ENCODE measurements around the gene GFPT1.

Gene GFPT1

DNA sequence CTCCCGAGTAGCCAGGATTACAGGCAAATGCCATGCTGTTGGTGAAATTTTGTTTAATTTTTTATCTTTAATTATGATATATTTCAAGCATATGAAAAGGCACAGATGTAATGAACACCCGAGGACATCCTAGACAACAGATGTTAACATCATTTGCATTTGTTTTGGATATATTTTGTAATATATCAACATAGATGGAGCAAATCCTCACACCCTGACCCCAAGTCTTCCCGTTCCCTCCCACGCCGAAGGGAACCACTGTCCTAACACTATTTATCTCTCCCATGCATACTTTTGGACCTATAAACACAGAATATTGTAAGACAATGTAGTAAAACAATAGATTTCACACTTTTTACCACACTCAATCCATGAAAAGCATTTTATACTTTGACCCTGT, 99.5 kb downstream of the GFPT1 start:
- no peak for DNase-seq

DNA sequence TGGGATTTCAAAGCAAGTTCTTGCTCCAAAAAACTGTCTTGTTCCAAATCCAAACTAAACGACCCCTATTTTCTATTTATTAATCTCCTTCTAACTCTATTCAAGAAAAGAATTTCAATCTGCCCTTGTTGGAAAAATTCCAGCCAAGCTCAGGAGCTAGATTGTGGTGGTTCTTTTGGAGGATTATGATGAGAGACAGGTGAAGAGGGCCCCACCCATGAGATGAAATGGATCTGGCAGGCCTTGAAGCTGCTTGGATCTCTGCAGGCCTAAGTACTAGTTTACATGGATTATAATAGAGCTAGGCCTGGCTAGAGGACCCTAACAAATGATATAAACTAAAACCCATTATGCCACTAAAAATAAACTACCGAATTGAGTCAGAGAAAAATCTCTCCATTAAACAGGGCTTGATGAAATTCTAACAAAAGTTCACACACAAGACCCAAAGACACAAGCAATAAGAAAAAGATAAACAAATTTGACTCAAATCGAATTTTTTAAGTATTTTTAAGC, 101.6 kb downstream of the GFPT1 start:
- no peak for DNase-seq

DNA sequence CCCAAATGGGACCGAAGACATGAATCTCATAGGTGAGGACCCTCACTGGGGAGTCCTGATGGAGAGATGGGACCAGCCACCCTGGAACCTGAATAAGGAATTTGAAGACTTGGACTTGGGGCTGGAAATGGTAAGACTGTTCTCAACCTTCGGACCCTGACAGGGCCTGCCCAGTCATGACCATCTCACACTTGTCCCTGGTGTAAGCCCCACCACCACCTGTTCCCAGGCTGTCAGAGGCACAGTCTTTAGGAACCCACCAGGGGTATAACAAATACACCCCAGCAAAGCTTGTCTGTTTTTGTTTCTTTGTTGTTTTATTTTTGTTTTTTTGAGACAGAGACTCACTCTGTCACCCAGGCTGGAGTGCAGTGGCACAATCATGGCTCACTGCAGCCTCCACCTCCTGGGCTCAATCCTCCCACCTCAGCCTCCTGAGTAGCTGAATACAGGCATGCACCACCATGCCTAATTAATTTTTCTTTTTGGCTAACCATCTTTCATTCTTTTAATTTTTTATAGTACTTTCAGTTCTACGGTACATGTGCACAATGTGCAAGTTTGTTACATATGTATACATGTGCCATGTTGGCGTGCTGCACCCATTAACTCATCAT, 106.1 kb downstream of the GFPT1 start:
- DNase-seq = no peak

DNA sequence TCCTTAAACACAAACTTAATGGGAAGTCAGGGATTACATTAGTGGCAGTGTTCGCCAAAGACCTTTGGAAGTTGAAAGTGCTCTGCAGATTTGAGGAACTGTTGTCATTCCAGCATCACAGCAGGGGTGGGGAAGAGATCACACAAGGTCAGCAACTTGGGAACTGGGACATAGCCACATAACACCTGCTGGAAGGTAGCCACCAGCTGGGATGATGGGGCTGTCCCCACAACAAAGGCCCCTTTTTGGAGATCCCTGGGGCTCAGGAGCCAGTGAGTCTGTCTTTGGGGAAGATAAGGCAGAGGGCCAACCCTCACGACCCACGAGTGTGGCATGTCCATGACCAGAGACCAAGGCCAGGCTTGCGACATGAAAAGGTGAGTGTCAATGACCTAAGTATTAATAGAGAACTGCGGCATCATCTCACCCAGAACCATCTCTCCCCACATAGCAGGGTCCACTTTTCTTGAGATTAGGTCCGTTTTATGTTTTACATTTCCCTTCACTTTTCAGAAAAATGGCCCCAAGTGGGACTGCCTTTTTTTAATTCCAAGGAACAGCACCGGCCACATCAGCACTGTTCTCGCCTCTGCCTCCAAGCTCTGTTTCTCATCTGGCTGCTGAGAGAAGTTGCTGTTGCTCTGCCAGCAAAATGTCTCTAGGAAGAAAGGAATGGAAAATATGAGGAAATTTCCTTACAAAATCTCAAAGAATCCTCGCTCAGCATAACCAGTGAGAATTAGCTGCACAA, 106.9 kb downstream of the GFPT1 start:
- DNase-seq = no peak

DNA sequence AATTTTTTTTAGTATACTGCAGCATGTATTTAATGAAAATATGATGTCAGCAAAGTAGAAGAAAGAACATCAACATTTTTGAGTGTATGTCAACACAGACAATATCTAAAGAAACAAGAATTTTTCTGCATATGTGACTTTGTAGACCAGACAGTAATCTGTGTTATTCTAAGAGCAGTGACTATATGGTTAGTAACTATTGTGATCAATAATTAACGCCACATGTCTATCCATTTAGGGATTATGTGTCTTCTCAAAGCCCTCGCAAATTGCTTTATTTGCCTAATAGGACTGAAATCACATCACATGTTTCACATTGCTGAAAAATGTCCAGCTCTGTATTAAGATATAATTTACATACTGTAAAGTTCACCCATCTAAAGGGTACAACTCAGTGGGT, 107.8 kb downstream of the GFPT1 start:
- no peak for DNase-seq

DNA sequence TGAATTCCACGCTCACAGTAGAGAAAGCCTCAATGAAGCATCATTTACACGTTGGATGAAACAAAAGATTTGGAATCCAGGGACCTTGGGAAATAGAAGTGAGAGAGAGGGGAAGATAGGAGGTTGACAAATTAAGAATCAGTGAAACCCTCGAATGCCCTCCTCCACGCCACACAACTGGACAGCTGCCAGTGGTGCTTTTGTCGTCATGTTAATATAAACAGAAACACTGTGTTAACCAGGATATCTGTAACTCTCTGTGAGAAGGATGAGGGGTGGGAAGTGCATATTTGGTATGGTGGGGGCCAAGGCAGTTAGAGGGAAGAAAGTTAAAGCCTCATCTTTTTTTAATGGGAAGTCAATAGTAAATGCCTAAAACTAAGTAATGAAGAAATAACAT, 108.7 kb downstream of the GFPT1 start:
- DNase-seq = no peak

DNA sequence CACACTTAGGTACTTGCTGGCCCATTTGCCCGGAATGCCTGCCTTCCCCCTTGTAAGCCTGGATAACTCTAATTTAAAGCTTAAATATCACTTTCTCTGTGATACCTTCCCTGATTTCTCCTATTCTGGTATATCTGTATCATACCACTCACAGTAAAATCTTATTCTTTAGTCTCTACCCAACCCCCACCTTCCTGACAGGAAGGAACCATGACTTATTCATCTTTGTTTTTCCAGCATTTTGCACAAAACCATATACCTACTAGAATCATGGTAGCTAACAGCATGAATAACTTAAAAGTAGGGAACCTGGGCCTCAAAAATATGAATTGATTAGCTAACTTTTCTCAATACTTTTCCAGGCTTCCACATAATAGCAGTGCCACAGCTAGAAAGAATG, 111.5 kb downstream of the GFPT1 start:
- no peak for DNase-seq

DNA sequence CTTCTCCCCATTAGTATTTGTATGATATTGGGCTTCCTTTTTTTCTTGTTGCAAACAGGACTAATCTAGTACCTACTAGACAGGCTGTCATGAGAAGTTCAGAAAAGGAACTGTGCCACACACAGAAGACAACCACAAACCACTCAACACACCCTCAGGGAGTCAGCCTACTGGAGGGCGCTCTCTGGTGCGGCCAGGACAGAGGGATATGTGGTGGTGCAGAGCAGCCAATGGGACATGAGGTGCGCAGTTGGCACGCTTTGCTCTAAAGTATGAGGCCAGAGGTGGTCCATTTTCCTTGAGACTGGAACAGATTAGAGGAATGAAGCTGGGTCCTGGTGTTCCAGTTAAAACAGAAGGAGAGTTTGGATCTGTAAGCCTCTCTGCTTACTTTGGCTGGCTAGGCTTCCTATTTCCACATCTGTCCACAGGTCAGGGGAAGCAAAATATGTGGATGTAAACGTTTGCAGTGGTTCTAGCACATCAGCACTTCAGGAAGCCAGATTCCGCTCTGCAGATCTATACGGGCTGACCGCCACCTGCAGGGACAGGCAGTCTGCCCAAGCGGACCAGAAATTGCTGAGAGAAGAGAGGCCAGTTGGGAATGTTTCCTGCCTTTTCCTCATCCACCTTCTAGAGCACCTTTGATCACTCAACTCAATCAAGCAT, 114.1 kb downstream of the GFPT1 start:
- no peak for DNase-seq

DNA sequence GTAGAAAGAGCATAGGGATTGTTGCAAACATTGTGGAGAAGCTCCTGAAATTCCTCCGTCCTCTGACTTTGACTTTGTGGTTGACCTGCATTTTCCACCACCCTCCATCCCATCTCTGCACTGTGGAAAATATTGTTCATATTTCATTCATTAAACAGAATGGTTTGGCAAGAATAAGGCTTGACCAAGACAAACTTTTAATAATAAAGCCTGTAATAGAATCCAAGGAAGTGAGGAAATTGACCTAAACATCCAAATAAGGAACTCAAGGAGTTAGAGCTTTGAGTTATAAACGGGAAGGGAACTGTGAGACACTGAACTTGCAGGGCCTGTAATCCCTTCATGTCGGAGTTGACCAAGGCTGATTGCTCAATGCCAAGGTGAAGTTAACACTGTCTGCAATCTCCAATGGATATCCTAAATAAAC, 115.2 kb downstream of the GFPT1 start:
- no peak for DNase-seq

Measured in activated CD4-positive, alpha-beta T cell treated with anti-CD3 and anti-CD28 coated beads, Interleukin-2, Interleukin-6, amounts not matched to agents 100 ng/mL and 50 ng/mL, durations not matched to agents 16 hours and 8 hours (primary cell).